Epithelial cell of esophagus (primary cell): ENCODE measurements around the gene ZNF341.
"Not testable (repeated sequence)": the region's sequence is repeated elsewhere in the genome, so short reads cannot be mapped to it uniquely, and the experiment has no call there.

ENCODE experiments used
- DNase-seq: peaks from one replicate; pipeline ENCODE4 v3.0.0; 2010; ENCODE audit warnings: low read depth
- H3K4me3 ChIP-seq: 2 replicates; pipeline ENCODE4 v1.5.1; 2011; ENCODE audit warnings: mild to moderate bottlenecking, low read length, control low read depth
- CTCF ChIP-seq: IDR thresholded peaks from 2 replicates; pipeline ENCODE4 v1.5.1; 2011; ENCODE audit warnings: low read depth, mild to moderate bottlenecking, low read length, control low read depth, inconsistent platforms; ENCODE audit not compliant: insufficient read depth; ENCODE audit errors: missing control alignments

Gene ZNF341

GRCh38 chr20:33789109-33789857, 57.5 kb downstream of the ZNF341 start:
- no peak for TF ChIP-seq CTCF
- H3K4me3 ChIP-seq, result no peak overlapping the region
- peak; percentile 99 for DNase-seq

DNA sequence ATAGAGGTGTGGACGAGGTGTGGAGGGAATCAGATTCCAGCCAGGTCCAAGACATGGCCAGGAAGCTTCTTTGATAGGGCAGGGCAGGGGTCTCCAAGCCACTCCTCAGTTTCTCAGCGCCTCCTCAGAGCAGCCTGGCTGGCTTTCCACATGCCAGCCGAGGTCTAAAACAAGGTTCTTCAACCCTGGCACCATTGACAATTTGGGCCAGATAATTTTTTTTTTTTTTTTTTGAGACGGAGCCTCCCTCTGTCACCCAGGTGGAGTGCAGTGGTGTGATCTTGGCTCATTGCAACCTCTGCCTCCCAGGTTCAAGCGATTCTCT, 58.0 kb downstream of the ZNF341 start:
- DNase-seq, result no peak
- no peak overlapping the region for H3K4me3 ChIP-seq
- no peak for TF ChIP-seq CTCF

DNA sequence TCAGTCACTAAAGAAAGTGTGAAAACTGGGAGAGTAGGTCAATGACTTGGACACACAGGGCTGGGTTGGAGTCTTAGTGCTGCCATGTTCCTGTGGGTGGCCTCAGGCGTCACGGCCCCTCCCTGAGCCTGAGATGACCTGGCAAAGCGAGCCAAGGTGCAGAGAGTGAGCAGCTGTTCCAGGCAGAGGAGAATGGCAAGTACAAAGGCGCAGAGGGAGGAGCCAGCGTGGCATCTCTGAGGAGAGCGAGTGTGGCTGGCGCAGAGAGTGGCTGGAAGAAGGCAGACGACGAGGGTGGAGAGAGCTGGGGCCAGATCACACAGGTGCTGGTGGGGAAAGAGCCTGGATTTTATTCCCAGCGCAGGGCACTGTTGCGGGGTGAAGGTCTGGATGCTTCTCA, 58.8 kb downstream of the ZNF341 start:
- no peak overlapping the region for H3K4me3 ChIP-seq
- no peak for DNase-seq
- no peak for TF ChIP-seq CTCF

- TF ChIP-seq CTCF, result no peak
- H3K4me3 ChIP-seq, result no peak overlapping the region
- no peak for DNase-seq
Measured at GRCh38 chr20:33791021-33791420, 59.2 kb downstream of the ZNF341 start.

DNA sequence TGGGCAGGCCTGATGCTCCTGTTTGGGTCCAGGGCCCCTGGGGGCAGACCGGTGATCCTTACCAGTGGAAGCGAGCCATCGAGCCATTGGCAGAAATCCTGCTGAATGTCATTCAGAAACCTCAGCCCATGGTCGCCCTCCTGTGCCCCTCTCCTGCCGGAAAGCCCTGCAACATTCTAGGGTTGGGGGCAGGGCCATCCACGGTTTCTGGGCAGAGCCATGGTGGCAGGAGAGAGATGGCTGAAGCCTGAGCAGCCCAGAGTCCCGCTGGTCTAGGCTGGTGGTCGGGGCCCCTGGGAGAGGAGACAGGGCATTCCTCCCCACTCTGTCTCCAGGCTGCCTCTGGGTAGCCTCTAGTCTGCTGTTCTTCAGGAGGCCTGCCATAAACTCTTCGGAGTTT, 59.7 kb downstream of the ZNF341 start:
- no peak for TF ChIP-seq CTCF
- H3K4me3 ChIP-seq, result no peak overlapping the region
- DNase-seq, result no peak

GRCh38 chr20:33791959-33792597, 60.3 kb downstream of the ZNF341 start:
- peak; percentile 58 for TF ChIP-seq CTCF

DNA sequence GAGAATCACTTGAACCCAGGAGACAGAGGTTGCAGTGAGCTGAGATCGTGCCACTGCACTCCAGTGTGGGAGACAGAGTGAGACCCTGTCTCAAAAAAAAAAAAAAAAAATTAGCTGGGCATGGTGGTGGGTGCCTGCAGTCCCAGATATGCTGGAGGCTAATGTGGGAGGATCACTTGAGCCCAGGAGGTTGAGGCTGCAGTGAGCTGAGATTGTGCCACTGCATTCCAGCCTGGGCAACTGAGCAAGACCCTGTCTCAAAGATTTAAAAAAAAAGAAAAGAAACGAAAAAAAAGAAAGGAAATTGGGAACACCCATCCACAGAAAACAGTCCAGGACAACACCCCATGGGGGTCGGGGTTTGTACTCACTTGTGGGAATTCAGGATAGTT, 60.8 kb downstream of the ZNF341 start:
- H3K4me3 ChIP-seq, DNase-seq: not testable (repeated sequence)

More at GRCh38 chr20:33791959-33792597, 60.3 kb downstream of the ZNF341 start:
- no peak overlapping the region for H3K4me3 ChIP-seq
- peak; percentile 39 for DNase-seq
